ENCODE data around the gene KLRG1.
A peak's percentile ranks its signal among the peaks of the same experiment; 100 is the strongest.

The KLRG1 gene

DNA sequence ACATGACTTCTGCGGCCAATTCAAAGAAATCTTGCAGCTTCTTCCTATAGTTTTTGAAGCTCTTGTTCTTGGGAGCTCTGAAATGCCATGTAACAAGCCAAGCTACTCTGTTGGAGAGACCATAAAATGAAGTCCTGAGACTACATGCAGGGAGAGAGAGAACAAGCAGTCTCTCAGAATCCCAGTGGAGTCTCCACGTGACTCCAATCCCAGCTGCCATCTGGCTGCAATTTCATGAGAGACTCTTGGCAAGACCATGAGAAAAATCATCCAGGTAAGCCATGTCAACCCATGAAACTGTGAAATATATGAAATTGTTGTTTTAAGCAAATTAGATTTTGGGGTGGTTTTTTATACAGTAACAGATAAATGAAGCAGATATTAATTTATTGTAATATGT is 54.4 kb downstream of the KLRG1 start:
- ATAC-seq = no peak

GRCh38 chr12:9047105-9047504 is 57.8 kb downstream of the KLRG1 start:
- ATAC-seq = no peak

DNA sequence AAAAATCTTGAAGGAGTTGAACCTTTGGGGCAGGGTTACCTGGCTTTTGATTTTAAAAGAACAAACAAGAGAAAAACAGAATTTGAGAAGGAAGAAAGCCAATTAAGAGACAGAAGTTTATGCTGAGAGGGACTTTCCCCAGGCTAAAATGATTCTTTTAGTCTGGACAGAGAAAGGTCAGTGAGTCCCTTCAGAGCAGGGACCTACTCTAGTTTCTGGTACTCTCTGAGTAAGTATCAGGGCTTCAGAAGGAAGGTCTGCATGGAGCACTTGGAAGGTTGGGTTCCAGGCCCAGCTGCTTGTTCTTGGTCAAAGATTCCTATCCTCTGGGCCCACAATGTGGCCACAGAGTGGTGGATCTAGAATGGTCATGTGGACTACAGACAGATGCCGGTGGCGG is 59.6 kb downstream of the KLRG1 start:
- no peak for ATAC-seq

- peak; percentile 25 to 59 for ATAC-seq
Observed at GRCh38 chr12:9049520-9050133, 60.3 kb downstream of the KLRG1 start.

- ATAC-seq = no peak
Observed at GRCh38 chr12:9050521-9051157, 61.3 kb downstream of the KLRG1 start.

- no peak for ATAC-seq
Observed at GRCh38 chr12:9051158-9051550, 61.8 kb downstream of the KLRG1 start.

- ATAC-seq = no peak
Observed at GRCh38 chr12:9052610-9053009, 63.3 kb downstream of the KLRG1 start.

All from activated CD4-positive, CD25-positive, alpha-beta regulatory T cell treated with anti-CD3 and anti-CD28 coated beads, Interleukin-2, amount 50 U/mL, for 24 hours (primary cell).